ENCODE data around the gene RAPGEF1. TPM values are rescaled to one million over a fixed set of nuclear protein-coding genes. Genes with fewer than 3 reads are reported as not detected.

RAPGEF1 gene
- total and polyA plus RNA-seq, 11 donors = 50.6 to 161 (median 115) TPM

DNA sequence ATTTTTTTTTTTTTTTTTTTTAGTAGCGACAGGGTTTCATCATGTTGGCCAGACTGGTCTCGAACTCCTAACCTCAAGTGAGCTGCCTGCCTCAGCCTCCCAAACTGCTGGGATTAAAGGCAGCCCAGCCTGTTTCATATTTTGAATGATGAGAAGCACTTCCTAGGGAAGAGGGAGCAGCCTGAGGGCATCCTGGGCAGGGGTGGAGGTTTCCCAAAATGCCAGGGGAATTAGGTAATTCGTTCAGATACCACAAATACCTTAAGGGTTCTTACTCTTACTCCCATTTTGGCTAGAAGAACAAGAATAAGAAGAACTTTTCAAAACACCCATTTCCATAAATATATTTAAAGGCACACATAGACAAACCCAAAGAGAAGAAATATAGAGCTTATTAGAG lies 29.5 kb upstream of the RAPGEF1 start:
- TF ChIP-seq, protein P1, sequence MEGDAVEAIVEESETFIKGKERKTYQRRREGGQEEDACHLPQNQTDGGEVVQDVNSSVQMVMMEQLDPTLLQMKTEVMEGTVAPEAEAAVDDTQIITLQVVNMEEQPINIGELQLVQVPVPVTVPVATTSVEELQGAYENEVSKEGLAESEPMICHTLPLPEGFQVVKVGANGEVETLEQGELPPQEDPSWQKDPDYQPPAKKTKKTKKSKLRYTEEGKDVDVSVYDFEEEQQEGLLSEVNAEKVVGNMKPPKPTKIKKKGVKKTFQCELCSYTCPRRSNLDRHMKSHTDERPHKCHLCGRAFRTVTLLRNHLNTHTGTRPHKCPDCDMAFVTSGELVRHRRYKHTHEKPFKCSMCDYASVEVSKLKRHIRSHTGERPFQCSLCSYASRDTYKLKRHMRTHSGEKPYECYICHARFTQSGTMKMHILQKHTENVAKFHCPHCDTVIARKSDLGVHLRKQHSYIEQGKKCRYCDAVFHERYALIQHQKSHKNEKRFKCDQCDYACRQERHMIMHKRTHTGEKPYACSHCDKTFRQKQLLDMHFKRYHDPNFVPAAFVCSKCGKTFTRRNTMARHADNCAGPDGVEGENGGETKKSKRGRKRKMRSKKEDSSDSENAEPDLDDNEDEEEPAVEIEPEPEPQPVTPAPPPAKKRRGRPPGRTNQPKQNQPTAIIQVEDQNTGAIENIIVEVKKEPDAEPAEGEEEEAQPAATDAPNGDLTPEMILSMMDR (IDR thresholded peaks at IDR 0.05) = no peak
- TF ChIP-seq POLR2A (IDR thresholded peaks at IDR 0.05) = no peak
- intact Hi-C loops (cut with DNase I) = loop anchor here in 2 of 10 donors (10.0 kb wide), 4 partner anchors 185 to 495 kb away; partner anchors contain the start of genes MED27 (in 1 of the 2) and NTNG2 (in 1 of the 2)

DNA sequence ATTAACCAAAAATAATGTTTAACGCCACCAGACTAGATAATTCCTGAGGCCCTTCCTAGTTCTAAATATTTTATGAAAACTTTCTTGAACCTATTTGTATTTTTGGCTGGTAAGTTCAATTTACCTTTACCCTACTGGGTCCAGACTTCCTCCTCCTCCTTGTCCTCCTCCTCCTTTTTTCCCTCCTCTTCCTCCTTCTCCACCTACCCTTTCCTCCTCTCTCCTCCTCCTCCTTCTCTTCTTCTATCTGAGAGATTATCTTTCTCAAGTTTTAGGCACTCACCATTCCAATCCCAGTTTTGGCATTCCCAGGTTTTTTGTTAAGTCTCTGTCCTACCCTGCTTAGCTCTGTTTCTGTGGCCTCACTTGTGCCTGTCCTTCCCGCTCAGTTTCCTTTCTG lies 24.7 kb upstream of the RAPGEF1 start:
- Histone ChIP-seq H3K27me3 (peaks cover 0 to 20% (median 0%) of the 10 kb centered on the region in 9 donors), H3K36me3 (no peaks in the 10 kb centered on the region), H3K4me3 (no peak overlapping the region), H3K27ac (no peak overlapping the region), H3K4me1 (peaks cover 0 to 8% (median 5%) of the 10 kb centered on the region in 12 donors), H3K9me3 (no peaks in the 10 kb centered on the region)
- intact Hi-C loops (cut with DNase I) = loop anchor here in 9 of 10 donors (2.0 to 10.0 kb wide), 10 partner anchors 190 to 503 kb away; partner anchors contain the start of genes MED27 (in 1 of the 9) and NTNG2 (in 1 of the 9)
- no peak for ATAC-seq
- TF ChIP-seq, protein P1 (IDR thresholded peaks at IDR 0.05) = no peak
- no peak for TF ChIP-seq POLR2A (IDR thresholded peaks at IDR 0.05)
- DNase-seq = no peak
- 78 to 81% (median 79%) methylated on average over 2 of the region's 2 CpGs for WGBS, 4 donors

More for the DNA sequence above, 29.5 kb upstream of the RAPGEF1 start:
- Histone ChIP-seq H3K4me3 (no peak overlapping the region), H3K27me3 (peaks cover 0 to 34% (median 0%) of the 10 kb centered on the region in 9 donors), H3K4me1 (no peaks in the 10 kb centered on the region), H3K36me3 (no peaks in the 10 kb centered on the region), H3K9me3 (no peaks in the 10 kb centered on the region), H3K27ac (no peak overlapping the region)
- DNase-seq (no peak), ATAC-seq (no peak)
- 34 to 64% (median 51%) methylated on average over 3 of the region's 3 CpGs for WGBS, 4 donors

DNA sequence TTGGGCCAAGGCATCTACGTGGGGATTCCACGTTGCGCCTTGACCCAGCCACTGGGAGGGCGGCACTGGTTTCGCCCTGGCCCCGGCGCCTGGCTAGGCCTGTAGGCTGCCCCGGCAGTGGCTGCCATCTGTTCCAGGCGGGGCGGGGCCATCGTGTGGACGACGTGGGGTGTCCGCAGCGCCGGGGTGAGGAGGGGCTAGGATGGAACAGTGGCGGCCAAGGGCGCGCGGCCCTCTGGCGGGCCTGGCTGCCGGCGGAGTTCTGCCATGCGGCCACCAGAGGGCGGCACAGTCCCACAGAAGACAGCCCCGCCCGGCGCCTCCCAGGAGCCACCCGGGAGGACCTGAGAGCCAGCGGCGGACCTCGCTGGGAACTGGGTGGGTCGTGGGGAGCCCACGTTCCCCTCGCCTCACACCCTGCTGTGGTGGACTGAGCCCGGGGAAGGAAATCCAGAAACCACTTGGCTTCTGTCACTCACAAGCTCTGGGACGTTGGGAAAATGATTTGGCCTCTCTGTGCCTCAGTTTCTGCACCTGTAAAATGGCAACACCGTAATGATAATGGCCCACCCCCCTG lies 22.6 kb upstream of the RAPGEF1 start:
- 6 to 10% (median 9%) methylated on average over 28 to 38 of the region's 38 CpGs for WGBS, 4 donors
- H3K4me1 ChIP-seq = peaks cover 0 to 8% (median 5%) of the 10 kb centered on the region in 12 donors

More for the DNA sequence above, 22.6 kb upstream of the RAPGEF1 start:
- DNase-seq (peak; percentile 65 to 89 (median 74)), ATAC-seq (peak; percentile 59 to 93 (median 92))
- Histone ChIP-seq H3K9me3 (no peaks in the 10 kb centered on the region), H3K27me3 (peaks cover 0 to 15% (median 0%) of the 10 kb centered on the region in 9 donors), H3K27ac (no peak overlapping the region), H3K4me3 (no peak overlapping the region), H3K36me3 (no peaks in the 10 kb centered on the region)
- no peak for TF ChIP-seq POLR2A (IDR thresholded peaks at IDR 0.05)
- TF ChIP-seq, protein P1 (IDR thresholded peaks at IDR 0.05) = peak; percentile 86 to 98 (median 95)
- intact Hi-C loops (cut with DNase I) = loop anchor here (1.0 to 10.0 kb wide), 14 partner anchors 192 to 506 kb away; partner anchors contain the start of genes MED27 (in 1 of the 10) and NTNG2 (in 1 of the 10)
